ENCODE data around the gene ANKRD65. TPM values are rescaled to one million over a fixed set of nuclear protein-coding genes. Genes with fewer than 3 reads are reported as not detected.

The ANKRD65 gene
- total and polyA plus RNA-seq, 4 donors, result 13.5 to 54.2 (median 31.9) TPM

DNA sequence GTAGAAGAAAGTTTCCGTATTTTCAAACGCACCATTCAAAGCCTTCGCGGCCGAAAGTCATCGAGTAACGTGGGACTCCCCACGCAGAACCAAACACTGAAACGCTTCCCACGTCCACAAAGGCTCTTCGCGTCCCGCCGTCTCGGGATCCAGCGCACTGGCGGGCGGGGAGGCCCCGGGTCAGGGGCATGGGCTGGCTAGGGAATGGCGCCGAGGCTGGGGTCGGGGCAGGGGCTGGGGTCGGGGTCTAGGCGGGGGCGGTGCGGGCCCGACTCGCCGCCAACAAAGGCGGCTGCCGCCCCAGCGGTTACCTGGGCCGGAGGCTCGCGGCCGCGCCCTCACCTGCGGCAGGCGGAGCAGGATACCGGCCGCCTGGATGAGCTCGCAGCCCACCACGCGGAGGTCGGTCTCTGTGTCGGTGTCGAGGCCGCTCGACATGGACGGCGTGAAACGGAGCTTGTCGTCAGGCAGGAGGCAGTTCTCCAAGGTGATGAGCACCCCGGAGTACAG, 22.3 kb downstream of the ANKRD65 start:
- Histone ChIP-seq H3K4me1 (ENCODE audit: control insufficient read depth in 5 of 5, insufficient read depth in 5 of 5, low read length in 5 of 5) (peaks cover 5 to 27% (median 13%) of the 10 kb centered on the region in 5 donors), H3K4me3 (peak overlapping the region; percentile 98), H3K27me3 (ENCODE audit: control insufficient read depth in 3 of 3, insufficient read depth in 3 of 3, low read length in 2 of 3) (no peaks in the 10 kb centered on the region), H3K27ac (ENCODE audit: low read depth in 1 of 2, low read length in 1 of 2) (peak overlapping the region; percentile 90 to 94), H3K9me3 (ENCODE audit: control insufficient read depth in 4 of 4, insufficient read depth in 3 of 4, low read length in 3 of 4) (no peaks in the 10 kb centered on the region), H3K36me3 (ENCODE audit: control insufficient read depth in 4 of 4, insufficient read depth in 4 of 4, low read length in 4 of 4) (peaks cover 13 to 40% (median 24%) of the 10 kb centered on the region in 4 donors), H3K9ac (ENCODE audit: insufficient read depth in 1 of 2, low read length in 2 of 2) (peak overlapping the region; percentile 56 to 84)
- ATAC-seq (ENCODE audit: insufficient read depth, low FRiP score), result peak; percentile 0
- 0% methylated on average over 40 to 54 of the region's 54 CpGs for WGBS, 2 donors
- no peak for TF ChIP-seq CTCF (IDR thresholded peaks at IDR 0.05; ENCODE audit: control extremely low read depth, extremely low read depth)
- no peak for DNase-seq

GRCh38 chr1:1397839-1398523, 23.1 kb downstream of the ANKRD65 start:
- no peak for DNase-seq
- H3K27ac ChIP-seq (ENCODE audit: low read depth in 1 of 2, low read length in 1 of 2), result peak overlapping the region; percentile 90 to 94
- H3K4me1 ChIP-seq (ENCODE audit: control insufficient read depth in 5 of 5, insufficient read depth in 5 of 5, low read length in 5 of 5), result peaks cover 5 to 27% (median 13%) of the 10 kb centered on the region in 5 donors
- H3K36me3 ChIP-seq (ENCODE audit: control insufficient read depth in 4 of 4, insufficient read depth in 4 of 4, low read length in 4 of 4), result peaks cover 18 to 46% (median 30%) of the 10 kb centered on the region in 4 donors
- WGBS, 2 donors, result 48 to 51% methylated on average over 19 of the region's 19 CpGs
- no peak for ATAC-seq (ENCODE audit: insufficient read depth, low FRiP score)
- H3K9ac ChIP-seq (ENCODE audit: insufficient read depth in 1 of 2, low read length in 2 of 2), result peak overlapping the region; percentile 56 to 84
- H3K27me3 ChIP-seq (ENCODE audit: control insufficient read depth in 3 of 3, insufficient read depth in 3 of 3, low read length in 2 of 3), result no peaks in the 10 kb centered on the region
- peak overlapping the region; percentile 98 for H3K4me3 ChIP-seq
- H3K9me3 ChIP-seq (ENCODE audit: control insufficient read depth in 4 of 4, insufficient read depth in 3 of 4, low read length in 3 of 4), result no peaks in the 10 kb centered on the region
- TF ChIP-seq CTCF (IDR thresholded peaks at IDR 0.05; ENCODE audit: control extremely low read depth, extremely low read depth), result no peak

DNA sequence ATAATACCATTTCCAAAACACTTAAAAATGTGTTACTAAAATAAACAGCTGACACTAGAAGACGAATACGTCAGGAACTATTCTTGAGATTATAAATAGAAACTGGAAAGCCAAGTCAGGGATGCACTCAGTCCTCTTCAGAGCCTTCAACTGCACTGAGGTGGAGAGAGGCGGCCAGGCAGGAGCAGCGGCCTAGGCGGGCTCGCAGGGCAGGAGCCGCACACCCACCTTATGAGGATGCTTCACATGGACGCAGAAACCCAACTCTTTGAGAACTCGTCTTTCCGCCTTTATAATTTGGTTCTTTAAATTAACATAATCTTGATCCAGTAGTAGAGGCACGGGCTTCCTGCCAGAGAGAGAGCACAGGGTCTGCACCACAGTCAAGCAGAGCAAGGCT, 25.9 kb downstream of the ANKRD65 start:
- TF ChIP-seq CTCF (IDR thresholded peaks at IDR 0.05; ENCODE audit: control extremely low read depth, extremely low read depth), result no peak
- Histone ChIP-seq H3K27me3 (ENCODE audit: control insufficient read depth in 3 of 3, insufficient read depth in 3 of 3, low read length in 2 of 3) (no peaks in the 10 kb centered on the region), H3K4me1 (ENCODE audit: control insufficient read depth in 5 of 5, insufficient read depth in 5 of 5, low read length in 5 of 5) (peaks cover 5 to 17% (median 11%) of the 10 kb centered on the region in 5 donors), H3K9ac (ENCODE audit: insufficient read depth in 1 of 2, low read length in 2 of 2) (no peak overlapping the region), H3K9me3 (ENCODE audit: control insufficient read depth in 4 of 4, insufficient read depth in 3 of 4, low read length in 3 of 4) (no peaks in the 10 kb centered on the region), H3K4me3 (no peak overlapping the region), H3K27ac (ENCODE audit: low read depth in 1 of 2, low read length in 1 of 2) (no peak overlapping the region), H3K36me3 (ENCODE audit: control insufficient read depth in 4 of 4, insufficient read depth in 4 of 4, low read length in 4 of 4) (peaks cover 35 to 51% (median 44%) of the 10 kb centered on the region in 4 donors)
- ATAC-seq (ENCODE audit: insufficient read depth, low FRiP score), result no peak
- DNase-seq, result no peak
- WGBS, 2 donors, result 88 to 92% methylated on average over 11 of the region's 11 CpGs
